ENCODE results near the gene SAMSN1. TPM values are rescaled to one million over a fixed set of nuclear protein-coding genes. Genes with fewer than 3 reads are reported as not detected.
A peak's percentile ranks its signal among the peaks of the same experiment; 100 is the strongest.

The SAMSN1 gene
- total RNA-seq = 73.0 and 79.0 TPM in 2 replicates

DNA sequence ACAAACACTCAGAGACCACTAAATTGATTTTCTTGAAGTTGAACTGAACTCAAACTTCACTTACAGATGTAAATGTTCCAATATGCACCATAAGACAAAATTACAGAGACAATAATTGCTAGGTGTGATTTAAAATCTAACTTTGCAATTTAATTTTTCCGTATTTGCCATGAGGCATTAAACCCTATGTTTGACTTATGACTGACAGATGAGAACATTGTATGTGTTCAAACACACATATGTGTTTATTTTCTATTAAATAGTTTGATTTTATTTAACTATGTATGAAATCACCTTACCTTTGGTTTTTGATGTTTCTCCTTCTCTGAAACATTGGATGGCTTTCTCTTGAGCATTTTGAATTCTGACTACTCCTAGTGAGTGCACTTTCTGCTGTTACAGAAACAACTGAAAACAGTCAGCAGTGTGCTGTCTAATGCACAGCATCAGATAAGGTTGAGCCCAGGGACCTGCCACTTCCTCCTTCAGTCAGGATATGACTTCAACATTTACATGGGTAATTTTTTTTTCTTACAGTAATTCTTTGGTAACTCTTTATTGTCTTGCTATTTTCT, at the start of gene SAMSN1:
Gene SAMSN1 (minus strand): TSS at position 410 of the 575 bp plus-strand sequence. CDS start 54 bp downstream, at position 356.
- peak within 1 kb of the TSS; percentile 78 for H3K27ac Mint-ChIP-seq
- H3K9me3 Mint-ChIP-seq = peaks cover under 1% of the 10 kb centered on the region
- peaks cover 32% of the 10 kb centered on the region for H3K36me3 Mint-ChIP-seq (ENCODE audit: low read depth)
- H3K4me1 Mint-ChIP-seq (ENCODE audit: low read depth) = peaks cover 56% of the 10 kb centered on the region
- peak; percentile 76 for DNase-seq (ENCODE audit: low spot score)
- H3K27me3 Mint-ChIP-seq (ENCODE audit: low read depth) = no peaks in the 10 kb centered on the region
- intact Hi-C loops (cut with micrococcal nuclease) = loop anchor here (1.0 to 5.0 kb wide), 6 partner anchors 12 to 191 kb away; partner anchors contain the start of gene HSPA13
- H3K4me3 Mint-ChIP-seq (ENCODE audit: low read depth) = peak within 1 kb of the TSS; percentile 93

DNA sequence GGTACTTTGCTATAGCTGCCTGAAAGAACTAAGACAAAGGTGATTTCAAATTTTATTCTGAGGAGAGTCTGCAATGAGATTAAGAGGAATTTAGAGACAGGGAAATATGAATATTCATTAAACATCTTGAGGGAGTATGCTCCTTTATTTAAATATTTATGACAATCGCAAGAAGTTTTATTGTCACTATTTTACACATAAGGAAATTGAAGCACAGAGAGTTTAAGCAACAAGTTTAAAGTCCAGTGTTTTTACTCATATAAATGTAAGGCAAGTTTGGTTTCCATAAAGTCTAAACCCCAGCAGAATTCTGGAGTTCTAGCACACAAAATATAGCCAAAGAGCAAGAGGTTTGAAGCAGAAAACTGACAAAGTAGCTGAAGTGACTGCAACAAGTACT, 49.3 kb upstream of the SAMSN1 start:
- Mint-ChIP-seq H3K9me3 (peaks cover 34% of the 10 kb centered on the region), H3K27me3 (ENCODE audit: low read depth) (no peaks in the 10 kb centered on the region), H3K27ac (no peak overlapping the region), H3K36me3 (ENCODE audit: low read depth) (peaks cover 40% of the 10 kb centered on the region), H3K4me1 (ENCODE audit: low read depth) (peaks cover 24% of the 10 kb centered on the region), H3K4me3 (ENCODE audit: low read depth) (no peak overlapping the region)
- DNase-seq (ENCODE audit: low spot score) = no peak
- intact Hi-C loops (cut with micrococcal nuclease) = no loop called here

DNA sequence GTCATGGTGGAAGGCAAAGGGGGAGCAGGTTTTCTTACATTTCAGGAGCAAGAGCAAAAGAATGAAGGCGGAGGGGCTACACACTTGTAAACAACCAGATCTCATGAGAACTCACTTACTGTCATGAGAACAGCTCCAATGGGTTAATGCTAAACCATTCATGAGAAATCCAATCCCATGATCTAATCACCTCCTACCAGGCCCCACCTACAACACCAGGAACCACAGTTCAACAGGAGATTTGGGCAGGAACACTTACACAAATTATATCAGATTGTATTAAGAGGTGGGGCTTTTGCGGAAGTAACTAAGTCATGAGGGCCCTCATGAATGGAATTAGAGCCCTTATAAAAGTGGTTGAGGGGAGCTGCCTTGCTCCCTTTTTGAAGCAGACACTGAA, 48.9 kb upstream of the SAMSN1 start:
- DNase-seq (ENCODE audit: low spot score) = no peak
- intact Hi-C loops (cut with micrococcal nuclease) = loop anchor here (5.0 kb wide), 1 partner anchor 92 kb away; no protein-coding TSS in a partner anchor

DNA sequence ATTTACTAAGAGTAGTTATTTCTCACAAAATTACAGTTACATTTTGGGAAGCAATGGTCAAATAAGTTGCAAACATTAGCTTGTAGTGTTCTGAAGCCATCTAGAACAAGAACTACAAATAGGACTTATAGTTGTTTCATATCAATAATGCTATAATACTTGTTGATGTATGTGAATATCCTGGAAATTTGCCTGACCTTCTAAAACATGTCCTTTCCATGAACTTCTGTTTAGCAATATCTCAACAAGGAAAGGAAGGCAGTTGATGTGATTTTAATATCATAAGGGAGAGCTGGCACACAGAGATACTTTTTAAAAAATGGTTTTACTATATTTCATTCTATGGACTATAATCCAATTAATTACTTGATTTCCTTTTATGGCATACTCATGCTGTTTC, 47.1 kb upstream of the SAMSN1 start:
- Mint-ChIP-seq H3K4me1 (ENCODE audit: low read depth) (peaks cover 32% of the 10 kb centered on the region), H3K36me3 (ENCODE audit: low read depth) (peaks cover 39% of the 10 kb centered on the region)
- intact Hi-C loops (cut with micrococcal nuclease) = loop anchor here (1.0 to 5.0 kb wide), 2 partner anchors 8 to 94 kb away; no protein-coding TSS in a partner anchor

More for the DNA sequence above, 48.9 kb upstream of the SAMSN1 start:
- Mint-ChIP-seq H3K4me1 (ENCODE audit: low read depth) (peaks cover 24% of the 10 kb centered on the region), H3K27ac (no peak overlapping the region), H3K27me3 (ENCODE audit: low read depth) (no peaks in the 10 kb centered on the region), H3K36me3 (ENCODE audit: low read depth) (peaks cover 40% of the 10 kb centered on the region), H3K9me3 (peaks cover 29% of the 10 kb centered on the region), H3K4me3 (ENCODE audit: low read depth) (no peak overlapping the region)

DNA sequence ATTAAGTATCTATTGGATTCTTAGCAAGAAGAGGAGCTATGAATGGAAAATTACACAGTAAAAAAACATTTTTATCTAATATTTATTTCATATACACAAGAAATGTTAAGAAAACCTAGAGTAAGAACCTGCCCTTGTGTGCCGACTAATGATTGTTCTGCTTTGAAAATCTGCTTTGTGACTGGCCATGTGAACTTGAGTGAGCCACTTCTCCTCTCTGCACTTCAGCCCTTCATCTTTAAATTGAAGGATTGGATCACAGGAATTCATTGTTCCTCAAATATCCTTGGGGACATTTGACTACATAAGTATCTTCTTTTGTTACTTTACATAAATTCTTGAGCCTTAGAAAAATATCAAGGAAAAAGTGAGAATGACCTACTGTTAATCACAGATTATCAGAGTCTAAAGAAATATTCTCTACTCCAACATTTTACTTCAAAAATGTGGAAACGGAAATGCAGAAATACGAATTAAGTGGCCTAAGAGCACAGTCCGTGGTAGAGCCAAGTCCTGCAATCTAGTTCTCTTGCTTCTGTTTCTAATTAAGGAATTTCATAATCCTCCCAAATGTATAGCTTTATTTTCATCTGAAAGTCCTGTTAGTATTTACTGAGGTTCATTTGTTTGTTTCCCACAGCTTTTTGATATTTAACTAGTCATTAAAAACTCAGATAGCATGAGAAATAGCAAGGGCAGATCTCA, 46.3 kb upstream of the SAMSN1 start:
- H3K27ac Mint-ChIP-seq = no peak overlapping the region
- H3K27me3 Mint-ChIP-seq (ENCODE audit: low read depth) = no peaks in the 10 kb centered on the region
- intact Hi-C loops (cut with micrococcal nuclease) = loop anchor here (5.0 kb wide), 1 partner anchor 95 kb away; no protein-coding TSS in a partner anchor
- H3K36me3 Mint-ChIP-seq (ENCODE audit: low read depth) = peaks cover 39% of the 10 kb centered on the region
- DNase-seq (ENCODE audit: low spot score) = no peak
- H3K4me3 Mint-ChIP-seq (ENCODE audit: low read depth) = no peak overlapping the region
- H3K9me3 Mint-ChIP-seq = peaks cover 33% of the 10 kb centered on the region
- H3K4me1 Mint-ChIP-seq (ENCODE audit: low read depth) = peaks cover 33% of the 10 kb centered on the region

More for the DNA sequence above, 47.1 kb upstream of the SAMSN1 start:
- DNase-seq (ENCODE audit: low spot score) = no peak
- Mint-ChIP-seq H3K9me3 (peaks cover 33% of the 10 kb centered on the region), H3K27ac (no peak overlapping the region), H3K4me3 (ENCODE audit: low read depth) (no peak overlapping the region), H3K27me3 (ENCODE audit: low read depth) (no peaks in the 10 kb centered on the region)

DNA sequence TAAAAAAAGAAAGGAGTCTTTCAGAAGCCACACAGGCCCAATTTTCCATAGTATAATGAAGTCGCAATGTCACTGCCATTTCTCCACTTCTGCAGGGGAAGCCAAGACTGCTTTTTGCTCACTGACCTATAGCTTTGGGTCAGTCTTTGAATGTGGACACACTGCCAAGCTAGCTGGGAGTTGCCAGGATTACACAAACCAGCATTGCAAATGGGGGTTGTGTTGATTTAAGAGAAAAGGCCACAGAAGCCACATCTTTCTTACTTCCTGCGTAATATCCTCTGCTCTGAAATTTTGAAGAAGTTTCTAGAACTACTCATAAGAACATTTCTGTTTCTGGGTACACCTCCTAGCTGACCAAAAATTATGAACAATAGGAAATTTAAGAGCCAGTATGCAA, 45.8 kb upstream of the SAMSN1 start:
- H3K9me3 Mint-ChIP-seq = peaks cover 29% of the 10 kb centered on the region
- H3K4me1 Mint-ChIP-seq (ENCODE audit: low read depth) = peaks cover 38% of the 10 kb centered on the region
- H3K27me3 Mint-ChIP-seq (ENCODE audit: low read depth) = no peaks in the 10 kb centered on the region
- DNase-seq (ENCODE audit: low spot score) = no peak
- H3K27ac Mint-ChIP-seq = peak overlapping the region; percentile 86
- H3K4me3 Mint-ChIP-seq (ENCODE audit: low read depth) = no peak overlapping the region
- intact Hi-C loops (cut with micrococcal nuclease) = loop anchor here (2.0 to 5.0 kb wide), 4 partner anchors 39 to 145 kb away; no protein-coding TSS in a partner anchor
- H3K36me3 Mint-ChIP-seq (ENCODE audit: low read depth) = peaks cover 40% of the 10 kb centered on the region

DNA sequence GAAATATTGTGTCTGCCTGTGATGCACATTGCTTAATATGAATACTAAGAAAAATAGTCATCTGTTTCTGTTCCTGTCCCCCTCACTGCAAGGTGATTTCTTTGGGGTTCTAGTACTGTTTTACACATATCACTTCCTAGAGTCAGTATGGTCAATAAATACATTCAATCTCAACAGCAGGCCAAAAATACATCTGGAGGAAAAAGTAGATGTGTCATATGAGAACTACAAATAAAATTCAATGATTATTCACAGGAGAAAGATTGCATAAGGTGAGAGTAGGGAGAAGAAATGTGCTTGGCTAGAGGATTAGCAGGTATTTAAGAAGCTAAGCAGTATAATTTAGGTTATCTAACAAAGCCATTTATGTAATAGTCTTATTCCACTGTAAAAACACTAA, 45.3 kb upstream of the SAMSN1 start:
- peaks cover 37% of the 10 kb centered on the region for H3K36me3 Mint-ChIP-seq (ENCODE audit: low read depth)
- peaks cover 42% of the 10 kb centered on the region for H3K4me1 Mint-ChIP-seq (ENCODE audit: low read depth)
- H3K27me3 Mint-ChIP-seq (ENCODE audit: low read depth) = no peaks in the 10 kb centered on the region
- H3K9me3 Mint-ChIP-seq = peaks cover 24% of the 10 kb centered on the region
- H3K27ac Mint-ChIP-seq = peak overlapping the region; percentile 86
- H3K4me3 Mint-ChIP-seq (ENCODE audit: low read depth) = peak overlapping the region; percentile 35
- DNase-seq (ENCODE audit: low spot score) = no peak
- intact Hi-C loops (cut with micrococcal nuclease) = loop anchor here (2.0 to 5.0 kb wide), 4 partner anchors 39 to 145 kb away; no protein-coding TSS in a partner anchor

DNA sequence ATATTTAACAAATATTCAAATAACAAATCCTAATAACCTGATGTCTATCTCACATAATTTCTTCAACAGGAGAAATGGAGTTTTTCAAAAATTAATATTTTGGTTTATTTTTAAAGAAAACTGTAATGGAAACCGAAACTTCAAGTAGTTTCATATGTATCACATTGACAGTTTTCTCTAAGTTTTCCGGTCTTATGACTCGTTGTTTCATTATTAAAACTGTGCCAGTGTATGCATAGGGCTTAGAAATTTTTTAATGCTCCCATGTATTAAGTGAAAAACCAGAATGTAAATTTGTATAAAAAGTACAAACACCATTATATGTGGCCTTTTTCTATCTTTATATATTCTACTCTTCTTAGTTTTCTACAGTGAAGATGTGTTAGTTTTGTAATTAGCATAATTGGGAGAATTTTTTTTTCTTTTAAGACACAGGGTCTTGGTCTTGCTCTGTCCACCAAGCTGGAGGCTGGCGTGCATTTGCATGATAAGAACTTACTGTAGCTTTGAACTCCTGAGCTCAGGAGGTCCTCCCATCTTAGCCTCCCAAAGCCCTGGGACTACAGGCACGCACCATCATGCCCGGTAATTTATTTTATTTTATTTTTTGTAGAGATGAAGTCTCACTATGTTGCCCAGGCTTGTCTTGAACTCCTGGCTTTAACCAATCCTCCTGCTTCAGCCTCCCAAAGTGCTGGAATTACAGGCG, 43.9 kb upstream of the SAMSN1 start:
- Mint-ChIP-seq H3K27ac (peak overlapping the region; percentile 68), H3K36me3 (ENCODE audit: low read depth) (peaks cover 34% of the 10 kb centered on the region), H3K9me3 (peaks cover 18% of the 10 kb centered on the region), H3K4me1 (ENCODE audit: low read depth) (peaks cover 46% of the 10 kb centered on the region), H3K27me3 (ENCODE audit: low read depth) (no peaks in the 10 kb centered on the region), H3K4me3 (ENCODE audit: low read depth) (no peak overlapping the region)
- intact Hi-C loops (cut with micrococcal nuclease) = loop anchor here (1.0 to 10.0 kb wide), 6 partner anchors 8 to 235 kb away; no protein-coding TSS in a partner anchor
- no peak for DNase-seq (ENCODE audit: low spot score)

DNA sequence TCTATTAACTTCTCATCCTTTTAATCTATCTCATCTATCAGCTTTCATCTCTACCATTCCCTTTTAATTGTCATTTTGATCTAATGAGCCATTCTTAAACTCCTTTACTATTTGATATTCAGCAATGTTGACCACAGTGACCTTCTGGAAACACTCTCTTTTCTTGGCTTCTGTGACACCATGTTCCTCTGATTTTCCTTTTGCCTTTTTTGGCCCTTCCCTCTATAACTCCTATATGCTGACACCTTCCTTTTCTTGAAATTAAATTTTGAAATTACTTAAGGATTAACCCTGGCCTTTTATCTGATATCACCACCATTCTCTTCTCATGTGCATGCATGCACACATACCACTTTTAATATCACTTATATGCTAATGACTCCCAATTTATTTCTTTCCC, 41.2 kb upstream of the SAMSN1 start:
- peaks cover 23% of the 10 kb centered on the region for H3K36me3 Mint-ChIP-seq (ENCODE audit: low read depth)
- no peaks in the 10 kb centered on the region for H3K27me3 Mint-ChIP-seq (ENCODE audit: low read depth)
- H3K4me3 Mint-ChIP-seq (ENCODE audit: low read depth) = no peak overlapping the region
- DNase-seq (ENCODE audit: low spot score) = no peak
- no peak overlapping the region for H3K27ac Mint-ChIP-seq
- intact Hi-C loops (cut with micrococcal nuclease) = loop anchor here (10.0 kb wide), 1 partner anchor 238 kb away; no protein-coding TSS in a partner anchor
- H3K4me1 Mint-ChIP-seq (ENCODE audit: low read depth) = peaks cover 55% of the 10 kb centered on the region
- peaks cover 13% of the 10 kb centered on the region for H3K9me3 Mint-ChIP-seq

DNA sequence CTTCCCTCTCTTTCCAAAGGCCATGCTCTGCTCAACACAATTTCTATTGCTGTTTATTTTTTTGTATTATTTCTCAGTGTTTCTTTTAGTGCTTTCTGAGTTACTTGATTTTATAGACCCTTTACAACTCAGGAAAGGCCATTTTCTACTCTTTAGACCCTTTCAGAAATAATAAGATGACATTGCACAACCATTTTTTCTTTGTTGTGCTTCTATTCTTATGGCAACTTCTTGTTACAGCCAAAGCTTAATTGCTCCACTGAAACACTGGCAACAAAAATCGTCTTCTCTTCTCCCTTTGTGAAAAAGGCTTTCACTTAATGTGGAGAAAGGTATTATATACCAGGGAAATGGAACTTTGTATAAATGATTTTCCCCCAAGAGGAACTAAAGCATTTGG, 39.0 kb upstream of the SAMSN1 start:
- no peak for DNase-seq (ENCODE audit: low spot score)
- intact Hi-C loops (cut with micrococcal nuclease) = loop anchor here (10.0 kb wide), 1 partner anchor 240 kb away; no protein-coding TSS in a partner anchor
- Mint-ChIP-seq H3K27ac (no peak overlapping the region), H3K4me3 (ENCODE audit: low read depth) (no peak overlapping the region), H3K27me3 (ENCODE audit: low read depth) (no peaks in the 10 kb centered on the region), H3K9me3 (peaks cover 5% of the 10 kb centered on the region), H3K36me3 (ENCODE audit: low read depth) (peaks cover 16% of the 10 kb centered on the region), H3K4me1 (ENCODE audit: low read depth) (peaks cover 55% of the 10 kb centered on the region)

DNA sequence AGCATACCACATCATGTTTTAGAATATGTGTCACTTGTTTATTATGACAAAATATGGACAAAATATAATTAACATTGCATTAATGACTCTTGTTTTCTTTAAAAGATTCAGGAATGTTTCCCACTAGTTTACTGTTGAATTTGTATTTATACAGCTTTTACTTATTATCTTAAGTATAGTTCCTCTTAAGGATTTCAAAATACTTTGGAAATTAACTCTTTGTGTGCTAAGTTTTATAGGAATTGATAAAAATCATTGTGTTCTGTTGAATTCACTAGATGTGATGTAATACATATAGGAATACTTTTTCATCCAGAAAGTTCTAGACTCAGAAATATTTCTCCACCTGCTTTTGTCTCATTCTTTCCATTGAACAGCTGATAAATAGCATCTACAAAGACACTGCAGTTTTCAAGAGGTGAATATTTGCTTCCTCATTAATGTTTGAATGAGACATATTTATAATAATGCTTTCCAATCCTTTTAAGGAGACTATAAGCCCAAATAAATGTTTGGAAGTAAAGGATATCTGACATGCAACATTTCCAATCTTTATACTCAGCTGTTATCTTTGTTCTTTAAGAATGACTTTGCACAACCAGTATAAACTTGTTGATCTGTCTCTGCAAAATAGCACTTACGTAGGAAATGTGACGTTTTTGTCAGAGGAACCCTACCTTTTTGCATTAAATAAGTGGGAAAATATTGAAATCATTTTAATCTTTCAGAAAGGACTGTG, 38.4 kb upstream of the SAMSN1 start:
- Mint-ChIP-seq H3K27me3 (ENCODE audit: low read depth) (no peaks in the 10 kb centered on the region), H3K27ac (peak overlapping the region; percentile 19), H3K4me1 (ENCODE audit: low read depth) (peaks cover 54% of the 10 kb centered on the region), H3K9me3 (peaks cover 10% of the 10 kb centered on the region), H3K36me3 (ENCODE audit: low read depth) (peaks cover 20% of the 10 kb centered on the region), H3K4me3 (ENCODE audit: low read depth) (no peak overlapping the region)
- intact Hi-C loops (cut with micrococcal nuclease) = loop anchor here (5.0 to 10.0 kb wide), 4 partner anchors 93 to 240 kb away; partner anchors contain the start of gene HSPA13
- no peak for DNase-seq (ENCODE audit: low spot score)
